AG08396 (cell line): ENCODE measurements around the gene GVQW3.
A peak's percentile ranks its signal among the peaks of the same experiment; 100 is the strongest.

Experiments used
- DNase-seq: peaks from one replicate; pipeline ENCODE4 v3.0.0; 2012; ENCODE audit warnings: low spot score, mixed read lengths

GVQW3 gene

DNA sequence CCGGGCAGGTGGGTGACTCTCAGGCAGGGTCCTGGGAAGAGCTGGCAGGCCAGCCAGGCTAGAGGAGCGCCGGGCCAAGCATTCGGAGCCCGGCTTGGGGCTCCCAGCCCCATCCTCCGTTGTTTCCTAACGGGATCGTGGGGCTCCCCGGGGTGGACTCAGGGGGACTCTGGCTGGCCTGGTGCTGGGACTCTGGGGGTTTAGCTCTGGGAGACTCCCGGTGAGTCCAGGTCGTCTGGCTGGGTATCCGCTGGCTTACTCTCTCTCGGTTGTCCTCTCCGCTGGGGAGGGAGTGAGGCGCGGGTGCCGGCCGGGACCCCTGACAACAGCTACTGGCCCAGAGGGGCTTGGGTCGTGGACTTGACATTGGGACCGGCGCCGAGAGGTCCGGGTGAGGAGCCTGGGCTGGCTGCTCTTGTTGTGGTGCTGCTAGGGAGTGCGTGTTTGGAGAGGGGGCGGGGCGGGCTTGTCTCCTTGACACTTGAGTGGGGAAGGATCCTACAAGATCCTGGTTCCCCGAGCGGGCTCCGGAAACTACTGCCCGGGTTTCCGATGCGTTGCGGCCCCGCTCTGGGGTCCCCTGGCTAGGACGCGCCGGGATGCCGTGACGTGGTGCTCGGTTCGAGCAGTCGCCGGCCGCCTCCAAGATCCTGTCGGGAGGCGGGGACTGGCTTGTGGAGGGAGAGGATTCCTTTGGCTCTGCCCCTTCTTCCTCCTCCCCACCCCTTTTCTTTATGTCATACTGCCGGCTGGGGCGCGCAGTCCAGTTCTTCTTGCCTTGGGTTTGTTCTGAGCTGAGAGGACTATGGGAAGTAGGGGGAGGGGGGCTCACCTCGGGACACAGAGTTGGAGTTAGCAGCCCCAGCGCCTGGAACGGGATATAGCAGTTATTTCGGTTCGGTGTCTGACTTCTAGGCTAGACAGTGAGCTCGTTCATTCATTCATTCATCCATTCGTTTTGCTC is 64.3 kb downstream of the GVQW3 start:
- peak; percentile 84 for DNase-seq

DNA sequence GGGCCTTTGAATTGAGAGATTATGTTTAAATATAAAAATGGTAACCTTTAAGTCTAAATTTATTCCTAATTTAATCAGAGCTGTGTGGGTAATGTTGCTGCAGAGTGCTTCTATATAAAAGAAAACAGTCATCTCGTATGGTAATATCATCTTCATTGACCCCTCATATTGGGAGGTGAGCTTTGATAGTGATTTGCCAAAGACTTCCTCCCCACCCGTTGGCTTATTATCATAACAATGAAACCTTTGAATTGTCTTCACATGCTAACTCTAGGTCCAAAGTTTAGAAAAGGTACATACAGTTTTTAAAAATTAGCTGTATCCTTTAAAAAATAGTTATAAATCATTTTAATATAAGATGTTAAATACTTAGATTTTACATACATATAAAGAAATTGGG is 67.4 kb downstream of the GVQW3 start:
- DNase-seq: no peak

DNA sequence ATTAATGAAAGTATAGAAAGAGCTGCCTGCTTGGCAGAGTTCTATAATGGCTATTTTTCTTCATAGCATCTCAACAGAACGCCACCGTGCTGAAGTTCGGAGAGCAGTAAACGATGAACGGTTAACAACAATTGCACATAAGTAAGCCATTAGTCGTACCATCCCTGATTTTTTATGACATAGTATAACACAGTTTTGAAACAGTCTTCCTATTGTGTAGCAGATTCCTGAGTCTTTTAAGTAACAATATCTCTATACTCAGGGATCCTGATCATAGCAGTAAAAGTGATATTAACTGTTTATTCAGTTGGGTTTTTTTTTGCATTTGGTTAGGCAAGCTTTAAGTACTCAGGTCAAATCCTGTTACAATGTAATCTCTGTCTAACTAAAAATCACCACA is 72.1 kb downstream of the GVQW3 start:
- no peak for DNase-seq

DNA sequence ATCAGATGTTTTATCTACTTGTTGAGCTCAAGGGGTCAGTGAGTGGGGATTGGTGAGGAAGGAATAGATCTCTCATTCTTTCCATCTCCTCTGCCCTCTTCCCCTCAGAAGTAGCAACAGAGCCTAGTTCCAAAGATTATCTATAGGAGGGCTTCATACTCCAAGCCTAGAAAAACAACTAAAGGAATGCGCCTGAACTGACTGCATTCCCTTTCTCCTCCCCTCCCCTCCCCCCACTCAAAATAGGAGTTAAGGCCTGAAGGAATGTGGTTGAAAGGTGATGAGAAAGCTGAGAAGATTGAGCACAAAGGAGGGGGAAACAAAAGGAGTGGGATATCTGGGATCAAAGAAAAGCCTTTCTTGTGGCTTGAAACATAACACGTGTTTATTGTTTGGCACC is 74.2 kb downstream of the GVQW3 start:
- no peak for DNase-seq

DNA sequence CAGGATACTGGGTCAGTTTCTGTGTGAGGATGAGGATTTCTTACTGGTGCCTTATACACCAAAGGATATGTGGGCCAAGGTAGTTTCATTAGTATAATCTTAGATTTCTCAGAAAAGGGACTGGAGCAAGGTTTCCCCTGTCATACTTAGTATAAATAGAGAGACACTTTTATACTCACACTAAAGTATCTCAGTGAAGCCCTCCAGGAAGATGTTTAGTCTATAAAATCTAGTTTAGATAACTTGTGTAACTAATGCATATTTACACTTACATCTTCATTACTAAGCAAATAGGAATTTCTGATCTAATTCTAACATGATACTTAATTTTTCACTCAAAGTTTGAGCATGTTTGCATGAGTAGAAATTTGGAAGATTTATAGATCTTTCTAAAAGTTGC is 74.8 kb downstream of the GVQW3 start:
- DNase-seq: no peak

DNA sequence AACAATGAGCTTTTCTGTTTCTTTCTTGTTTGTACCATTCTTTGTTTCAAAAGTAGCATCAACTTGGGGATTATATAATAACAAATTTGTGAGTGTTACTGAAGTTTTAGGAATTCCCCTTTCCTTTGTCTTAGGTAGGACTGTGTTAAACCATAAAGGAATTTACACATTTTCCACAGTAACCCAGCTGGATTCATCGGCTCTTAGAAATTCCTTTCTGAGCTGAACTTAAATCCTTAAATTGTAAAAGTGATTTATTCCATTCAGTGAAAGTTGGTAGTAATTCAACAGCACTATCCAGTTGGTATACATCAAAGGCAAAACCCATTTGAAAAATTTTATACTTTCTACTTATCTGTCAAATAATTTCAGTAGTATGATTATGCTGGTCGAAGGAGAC is 75.4 kb downstream of the GVQW3 start:
- DNase-seq: no peak
